Transverse colon (tissue), 3 donors: ENCODE data around the gene BLVRA.

Source experiments
- EP300 ChIP-seq: sonication (generic); formaldehyde crosslinking; IDR thresholded peaks from one replicate; pipeline ENCODE4 v1.6.1; 2017; ENCODE audit warnings: antibody characterized with exemption, low read depth
- TF ChIP-seq, protein P1 (sequence below), 5 experiments: fragments of 200-600 bp in 3 of 5; fragments of 450-650 bp in 2 of 5; sonication (generic) in 3 of 5; IDR thresholded peaks; 1 replicate in 2 of 5; 2 replicates in 3 of 5; pipeline ENCODE4 v1.5.1; 2016 to 2017; ENCODE audit warnings: antibody characterized with exemption in 5 of 5, inconsistent platforms in 3 of 5, mild to moderate bottlenecking in 2 of 5, moderate library complexity in 1 of 5

DNA sequence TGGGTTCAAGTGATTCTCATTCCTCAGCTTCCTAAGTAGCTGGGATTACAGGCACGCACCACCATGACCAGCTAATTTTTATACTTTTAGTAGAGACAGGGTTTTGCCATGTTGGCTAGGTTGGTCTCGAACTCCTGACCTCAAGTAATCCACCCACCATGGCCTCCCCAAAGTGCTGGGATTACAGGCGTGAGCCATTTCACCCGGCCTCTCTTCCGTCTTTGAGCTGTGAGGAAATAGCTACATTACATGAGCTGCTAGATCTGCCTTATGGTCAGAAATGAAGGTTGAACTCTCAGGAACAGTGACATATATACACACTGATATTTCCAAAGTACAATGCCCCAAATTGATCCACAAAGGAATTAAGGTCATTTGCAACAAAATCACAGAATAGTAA is 2.4 kb downstream of the BLVRA start:
- TF ChIP-seq, protein P1, sequence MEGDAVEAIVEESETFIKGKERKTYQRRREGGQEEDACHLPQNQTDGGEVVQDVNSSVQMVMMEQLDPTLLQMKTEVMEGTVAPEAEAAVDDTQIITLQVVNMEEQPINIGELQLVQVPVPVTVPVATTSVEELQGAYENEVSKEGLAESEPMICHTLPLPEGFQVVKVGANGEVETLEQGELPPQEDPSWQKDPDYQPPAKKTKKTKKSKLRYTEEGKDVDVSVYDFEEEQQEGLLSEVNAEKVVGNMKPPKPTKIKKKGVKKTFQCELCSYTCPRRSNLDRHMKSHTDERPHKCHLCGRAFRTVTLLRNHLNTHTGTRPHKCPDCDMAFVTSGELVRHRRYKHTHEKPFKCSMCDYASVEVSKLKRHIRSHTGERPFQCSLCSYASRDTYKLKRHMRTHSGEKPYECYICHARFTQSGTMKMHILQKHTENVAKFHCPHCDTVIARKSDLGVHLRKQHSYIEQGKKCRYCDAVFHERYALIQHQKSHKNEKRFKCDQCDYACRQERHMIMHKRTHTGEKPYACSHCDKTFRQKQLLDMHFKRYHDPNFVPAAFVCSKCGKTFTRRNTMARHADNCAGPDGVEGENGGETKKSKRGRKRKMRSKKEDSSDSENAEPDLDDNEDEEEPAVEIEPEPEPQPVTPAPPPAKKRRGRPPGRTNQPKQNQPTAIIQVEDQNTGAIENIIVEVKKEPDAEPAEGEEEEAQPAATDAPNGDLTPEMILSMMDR (IDR thresholded peaks at IDR 0.05), result no peak
- TF ChIP-seq EP300, result no peak
